A673 (cell line): Measurements from ENCODE around the gene NXT1. TPM values are rescaled to one million over a fixed set of nuclear protein-coding genes. Genes with fewer than 3 reads are reported as not detected.
A peak's percentile ranks its signal among the peaks of the same experiment; 100 is the strongest.

Experiments
- BruUV-seq: library from RNA; stranded (reverse); fragments of 400-500 nt; replicated peaks from 2 replicates; lab custom pipeline; 2021; lab: Mats Ljungman, UMichigan
- CTCF ChIA-PET: fragments of 300-600 bp; sonication (Branson Sonifier 250); formaldehyde crosslinking; loops from one replicate; lab custom pipeline; 2022; ENCODE audit warnings: antibody characterized with exemption; lab: Charles Lee
- POLR2A ChIA-PET: fragments of 300-600 bp; sonication (Branson Sonifier 250); formaldehyde crosslinking; loops from one replicate; lab custom pipeline; 2022; ENCODE audit warnings: antibody characterized with exemption; ENCODE audit not compliant: low non-redundant PET; lab: Charles Lee
- DNase-seq: peaks from one replicate; pipeline ENCODE4 v3.0.0-alpha.2; 2015; ENCODE audit warnings: low spot score
- H3K27ac ChIP-seq: fragments of 200-600 bp; sonication (generic); 2 replicates; pipeline ENCODE4 v1.5.1; 2016; ENCODE audit warnings: mixed run types, low read depth, mild to moderate bottlenecking, mixed read lengths, antibody characterized with exemption, low read length; ENCODE audit not compliant: poor library complexity, severe bottlenecking
- H3K27me3 ChIP-seq: fragments of 200-600 bp; sonication (generic); replicated peaks from 2 replicates; pipeline ENCODE4 v1.6.1; 2017; ENCODE audit warnings: mixed run types, low read depth, mild to moderate bottlenecking, mixed read lengths, antibody characterized with exemption, low read length; ENCODE audit not compliant: insufficient read depth, poor library complexity
- H3K36me3 ChIP-seq: fragments of 200-600 bp; sonication (generic); 2 replicates; pipeline ENCODE4 v1.6.1; 2016; ENCODE audit warnings: mixed run types, mild to moderate bottlenecking, mixed read lengths, antibody characterized with exemption, low read length; ENCODE audit not compliant: insufficient read depth, poor library complexity, severe bottlenecking
- H3K4me1 ChIP-seq: fragments of 200-600 bp; sonication (generic); 2 replicates; pipeline ENCODE4 v1.6.1; 2017; ENCODE audit warnings: mixed run types, mild to moderate bottlenecking, mixed read lengths, antibody characterized with exemption, low read length; ENCODE audit not compliant: insufficient read depth, poor library complexity, severe bottlenecking
- H3K4me3 ChIP-seq: fragments of 200-600 bp; sonication (generic); 2 replicates; pipeline ENCODE4 v1.5.1; 2016; ENCODE audit warnings: low read depth, mixed run types, mild to moderate bottlenecking, mixed read lengths, low read length; ENCODE audit not compliant: poor library complexity, severe bottlenecking
- H3K9me3 ChIP-seq: fragments of 200-600 bp; sonication (generic); 2 replicates; pipeline ENCODE4 v1.6.1; 2016; ENCODE audit warnings: mixed run types, low read depth, mild to moderate bottlenecking, mixed read lengths, antibody characterized with exemption, low read length; ENCODE audit not compliant: poor library complexity, severe bottlenecking
- EZH2 ChIP-seq: fragments of 200-600 bp; sonication (generic); IDR thresholded peaks from 2 replicates; pipeline ENCODE4 v1.6.1; 2017; ENCODE audit warnings: borderline replicate concordance, low read depth, mild to moderate bottlenecking, mixed read lengths, antibody characterized with exemption, low read length; ENCODE audit not compliant: poor library complexity, severe bottlenecking
- intact Hi-C: fragments of 100-400 bp; cut with micrococcal nuclease; formaldehyde crosslinking; loops from one replicate; pipeline ENCODE4 v1.10.0; 2022; ENCODE audit not compliant: unreplicated experiment
- total RNA-seq: library from RNA; stranded (reverse); gene quantifications from 2 replicates; pipeline ENCODE4 v1.2.3, GENCODE V29; 2021
- TF ChIP-seq, protein P1 (sequence below): fragments of 300-800, 200-600 bp; sonication (generic); conservative IDR thresholded peaks from 2 replicates; pipeline ENCODE4 v1.5.1; 2017; ENCODE audit warnings: low read depth, mild to moderate bottlenecking, antibody characterized with exemption, low read length, moderate library complexity, mixed read lengths

Gene NXT1
- total RNA-seq, 1 experiment from 2014 or later, result 34.4 TPM

- intact Hi-C loops, result loop anchor here (1.0 to 10.0 kb wide), 3 partner anchors 285 to 1008 kb away; no protein-coding TSS in a partner anchor
- H3K4me1 ChIP-seq, result peaks cover 4% of the 10 kb centered on the region
- TF ChIP-seq EZH2, result no peak
- TF ChIP-seq, protein P1, sequence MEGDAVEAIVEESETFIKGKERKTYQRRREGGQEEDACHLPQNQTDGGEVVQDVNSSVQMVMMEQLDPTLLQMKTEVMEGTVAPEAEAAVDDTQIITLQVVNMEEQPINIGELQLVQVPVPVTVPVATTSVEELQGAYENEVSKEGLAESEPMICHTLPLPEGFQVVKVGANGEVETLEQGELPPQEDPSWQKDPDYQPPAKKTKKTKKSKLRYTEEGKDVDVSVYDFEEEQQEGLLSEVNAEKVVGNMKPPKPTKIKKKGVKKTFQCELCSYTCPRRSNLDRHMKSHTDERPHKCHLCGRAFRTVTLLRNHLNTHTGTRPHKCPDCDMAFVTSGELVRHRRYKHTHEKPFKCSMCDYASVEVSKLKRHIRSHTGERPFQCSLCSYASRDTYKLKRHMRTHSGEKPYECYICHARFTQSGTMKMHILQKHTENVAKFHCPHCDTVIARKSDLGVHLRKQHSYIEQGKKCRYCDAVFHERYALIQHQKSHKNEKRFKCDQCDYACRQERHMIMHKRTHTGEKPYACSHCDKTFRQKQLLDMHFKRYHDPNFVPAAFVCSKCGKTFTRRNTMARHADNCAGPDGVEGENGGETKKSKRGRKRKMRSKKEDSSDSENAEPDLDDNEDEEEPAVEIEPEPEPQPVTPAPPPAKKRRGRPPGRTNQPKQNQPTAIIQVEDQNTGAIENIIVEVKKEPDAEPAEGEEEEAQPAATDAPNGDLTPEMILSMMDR, result no peak
- BruUV-seq, result no TSS peak
- no peak overlapping the region for H3K27ac ChIP-seq
- H3K4me3 ChIP-seq, result no peak overlapping the region
- DNase-seq, result no peak
- ChIA-PET CTCF (interaction anchor here (0.7 to 2.3 kb wide), 6 partner anchors 10 to 1006 kb away, joined by 3 to 39 read pairs (median 4); no protein-coding TSS in a partner anchor), POLR2A (interaction anchor here (1.4 kb wide), 1 partner anchor 10 kb away, joined by 6 read pairs; the partner anchor contains the start of gene NXT1)
- no peaks in the 10 kb centered on the region for H3K9me3 ChIP-seq
- H3K36me3 ChIP-seq, result no peaks in the 10 kb centered on the region
- H3K27me3 ChIP-seq, result no peaks in the 10 kb centered on the region
Observed at GRCh38 chr20:23339986-23340385, 10.6 kb upstream of the NXT1 start.

DNA sequence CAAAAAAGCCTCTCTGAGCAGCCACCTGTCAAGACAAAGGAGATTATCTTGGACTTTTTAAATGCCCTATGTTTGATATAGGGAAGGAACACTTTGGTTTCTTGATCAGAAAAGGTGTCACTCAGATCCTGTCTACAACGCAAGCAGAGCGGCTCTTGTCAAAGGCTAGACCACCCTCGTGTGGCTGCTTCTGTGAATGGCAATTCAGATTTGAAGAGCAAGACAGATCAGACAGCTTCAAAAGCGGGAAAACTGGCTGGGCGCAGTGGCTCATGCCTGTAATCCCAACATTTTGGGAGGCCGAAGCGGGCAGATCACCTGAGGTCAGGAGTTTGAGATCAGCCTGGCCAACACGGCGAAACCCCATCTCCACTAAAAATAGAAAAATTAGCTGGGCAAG lies 10.1 kb upstream of the NXT1 start:
- ChIA-PET CTCF (interaction anchor here (0.7 to 2.3 kb wide), 6 partner anchors 9 to 1006 kb away, joined by 3 to 39 read pairs (median 5); no protein-coding TSS in a partner anchor), POLR2A (interaction anchor here (1.4 kb wide), 1 partner anchor 10 kb away, joined by 6 read pairs; the partner anchor contains the start of gene NXT1)
- Histone ChIP-seq H3K36me3 (no peaks in the 10 kb centered on the region), H3K4me1 (peaks cover 4% of the 10 kb centered on the region), H3K4me3 (no peak overlapping the region), H3K27me3 (no peaks in the 10 kb centered on the region), H3K27ac (no peak overlapping the region), H3K9me3 (no peaks in the 10 kb centered on the region)
- TF ChIP-seq EZH2, result no peak
- TF ChIP-seq, protein P1, result peak; percentile 71
- intact Hi-C loops, result loop anchor here (1.0 to 10.0 kb wide), 3 partner anchors 286 to 1008 kb away; no protein-coding TSS in a partner anchor
- no TSS peak for BruUV-seq
- DNase-seq, result peak; percentile 78

DNA sequence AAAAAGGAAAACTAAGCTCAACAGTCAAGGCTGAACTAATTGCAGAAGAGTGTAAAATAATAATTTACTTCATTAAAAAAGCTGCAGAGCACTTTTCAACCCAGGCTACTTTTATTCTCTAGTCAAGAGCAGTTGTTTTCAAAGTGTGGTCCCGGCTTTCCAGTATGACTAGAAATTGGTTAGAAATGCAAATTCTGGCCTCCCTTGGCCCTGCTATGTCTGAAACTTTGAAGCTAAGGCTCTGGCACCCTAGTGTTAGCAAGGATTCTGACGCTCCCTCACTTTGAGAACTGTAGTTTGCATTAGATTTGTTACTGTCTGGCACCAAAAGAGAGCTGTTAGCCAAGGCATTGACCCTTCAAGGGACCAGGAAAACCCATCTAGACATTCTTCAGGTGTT lies 9.5 kb upstream of the NXT1 start:
- H3K27me3 ChIP-seq, result no peaks in the 10 kb centered on the region
- no peaks in the 10 kb centered on the region for H3K9me3 ChIP-seq
- CTCF ChIA-PET, result interaction anchor here (0.7 to 2.3 kb wide), 5 partner anchors 9 to 1007 kb away, joined by 4 to 39 read pairs (median 5); no protein-coding TSS in a partner anchor
- no peak for DNase-seq
- H3K4me1 ChIP-seq, result peaks cover 4% of the 10 kb centered on the region
- POLR2A ChIA-PET, result interaction anchor here (1.4 kb wide), 1 partner anchor 9 kb away, joined by 6 read pairs; the partner anchor contains the start of gene NXT1
- intact Hi-C loops, result loop anchor here (5.0 to 10.0 kb wide), 2 partner anchors 286 to 1009 kb away; no protein-coding TSS in a partner anchor
- TF ChIP-seq, protein P1, result no peak
- no peak for TF ChIP-seq EZH2
- no peaks in the 10 kb centered on the region for H3K36me3 ChIP-seq
- no TSS peak for BruUV-seq
- H3K27ac ChIP-seq, result no peak overlapping the region
- no peak overlapping the region for H3K4me3 ChIP-seq
